Gastroesophageal sphincter (tissue), 4 donors: Measurements from ENCODE around the gene LTO1. TPM values are rescaled to one million over a fixed set of nuclear protein-coding genes. Genes with fewer than 3 reads are reported as not detected.

Experiments
- ATAC-seq: fragments of 150-250 bp; one replicate; pipeline ENCODE4 v1.9.1; 2016; ENCODE audit warnings: mild to moderate bottlenecking, moderate library complexity
- H3K27ac ChIP-seq, 4 donors: fragments of 200-600 bp; sonication (generic) in 3 of 4; 1 replicate in 3 of 4; 2 replicates in 1 of 4; pipeline ENCODE4 v1.5.1; 2016 to 2019
- H3K27me3 ChIP-seq: fragments of 200-600 bp; sonication (generic); one replicate; pipeline ENCODE4 v1.5.1; 2019
- H3K36me3 ChIP-seq, 2 donors: fragments of 200-600 bp; sonication (generic); one replicate each; pipeline ENCODE4 v1.5.1; 2019; ENCODE audit warnings: control low read depth in 1 of 2
- H3K4me1 ChIP-seq, 3 donors: fragments of 200-600 bp; sonication (generic); 1 replicate in 2 of 3; 2 replicates in 1 of 3; pipeline ENCODE4 v1.5.1; 2016 to 2019; ENCODE audit warnings: control low read depth in 2 of 3
- H3K4me3 ChIP-seq, 2 donors: fragments of 200-600 bp; sonication (generic); one replicate each; pipeline ENCODE4 v1.5.1; 2019; ENCODE audit warnings: mild to moderate bottlenecking in 1 of 2, moderate library complexity in 1 of 2
- H3K9me3 ChIP-seq, 3 donors: fragments of 200-600 bp; sonication (generic); one replicate each; pipeline ENCODE4 v1.5.1; 2017 to 2019; ENCODE audit warnings: control low read depth in 2 of 3
- CTCF ChIP-seq, 4 experiments: fragments of 200-600 bp in 2 of 4; fragments of 450-650 bp in 2 of 4; sonication (generic) in 1 of 4; IDR thresholded peaks; one replicate each; pipeline ENCODE4 v1.5.1; 2017 to 2019; ENCODE audit warnings: antibody characterized with exemption in 4 of 4, mild to moderate bottlenecking in 2 of 4, moderate library complexity in 2 of 4
- EP300 ChIP-seq: sonication (generic); formaldehyde crosslinking; IDR thresholded peaks from one replicate; pipeline ENCODE4 v1.6.1; 2017; ENCODE audit warnings: antibody characterized with exemption, mild to moderate bottlenecking
- POLR2A ChIP-seq, 2 donors: fragments of 450-650 bp; IDR thresholded peaks; one replicate each; pipeline ENCODE4 v1.6.1; 2017; ENCODE audit warnings: antibody characterized with exemption in 2 of 2, mild to moderate bottlenecking in 2 of 2, moderate library complexity in 1 of 2
- POLR2AphosphoS5 ChIP-seq: sonication (generic); formaldehyde crosslinking; IDR thresholded peaks from one replicate; pipeline ENCODE4 v1.6.1; 2017; ENCODE audit warnings: antibody characterized with exemption
- WGBS, 2 donors: methylation state at CpG; one replicate each; pipeline ENCODE4 v1.1.5; 2018; ENCODE audit warnings: low coverage in 1 of 2; 5-methylcytosine and 5-hydroxymethylcytosine counted together
- total RNA-seq, 4 donors: library from RNA; depleted of rRNA; stranded (reverse); fragments of >200 nt; gene quantifications; one replicate each; pipeline ENCODE4 v1.1.0, GENCODE V29; 2016

LTO1 gene
- total RNA-seq, 4 donors from 2014 or later: 13.7 to 34.4 (median 18.0) TPM

DNA sequence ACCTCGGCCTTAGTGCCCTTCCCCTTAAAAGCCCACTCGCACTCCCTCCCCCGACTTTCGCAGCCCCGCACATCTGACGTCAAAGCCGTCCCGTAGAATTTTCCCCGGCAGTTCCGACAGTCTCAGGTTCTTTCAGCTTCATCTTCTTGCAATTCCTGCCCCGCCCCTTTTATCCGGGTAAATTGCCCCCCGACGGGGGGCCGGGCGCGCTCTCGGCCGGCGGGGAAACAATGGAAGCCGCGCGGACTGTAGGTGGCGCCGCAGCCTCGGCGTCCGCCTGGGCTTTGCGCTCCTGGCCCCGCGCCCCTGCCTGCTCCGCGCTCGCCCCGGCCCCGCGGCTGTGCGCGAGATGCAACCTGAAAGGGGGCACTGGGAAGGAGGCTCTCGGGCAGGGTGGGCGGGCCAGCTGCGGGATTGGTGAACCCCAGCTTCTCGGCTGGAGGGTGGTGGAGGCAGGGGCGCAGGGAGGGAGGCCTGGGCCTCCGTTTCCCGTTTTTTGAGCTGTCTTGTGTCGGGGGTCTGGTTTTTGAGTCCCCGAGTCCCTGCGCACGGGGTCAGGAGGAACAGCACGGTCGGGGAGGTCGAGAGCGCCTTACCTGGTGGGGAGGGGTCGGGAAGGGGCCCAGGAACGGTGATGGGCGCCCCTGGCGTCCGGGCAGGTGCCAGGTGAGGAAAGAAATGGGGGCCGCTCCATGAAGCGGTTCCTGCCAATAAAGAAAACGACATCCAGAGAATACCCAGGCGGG is 29.5 kb upstream of the LTO1 start:
- peak overlapping the region in 1 of 2 donors; percentile 14 for H3K4me3 ChIP-seq
- H3K4me1 ChIP-seq: peaks cover 0 to 30% (median 11%) of the 10 kb centered on the region in 3 donors
- H3K9me3 ChIP-seq: no peaks in the 10 kb centered on the region
- TF ChIP-seq POLR2AphosphoS5 (no peak), POLR2A (IDR thresholded peaks at IDR 0.05) (no peak), EP300 (no peak), CTCF (IDR thresholded peaks at IDR 0.05) (peak in 1 of 4 experiments; percentile 53)
- 1% methylated on average over 10 to 12 of the region's 63 CpGs for WGBS, 2 donors
- no peak overlapping the region for H3K27ac ChIP-seq
- no peak for ATAC-seq
- peaks cover 90% of the 10 kb centered on the region for H3K27me3 ChIP-seq
- H3K36me3 ChIP-seq: no peaks in the 10 kb centered on the region

GRCh38 chr11:69703768-69704507 is 28.8 kb upstream of the LTO1 start, which contains the start of gene FGF19:
FGF19 (minus strand) TSS chr11:69704022; CDS start chr11:69703876, 146 bp downstream.
- 0 to 3% methylated on average over 6 to 8 of the region's 67 CpGs for whole genome bisulfite sequencing, 2 donors
- Histone ChIP-seq H3K27me3 (peaks cover 92% of the 10 kb centered on the region), H3K4me1 (peaks cover 0 to 30% (median 11%) of the 10 kb centered on the region in 3 donors), H3K4me3 (peak within 1 kb of the TSS in 1 of 2 donors; percentile 14), H3K27ac (no peak within 1 kb of the TSS), H3K9me3 (no peaks in the 10 kb centered on the region), H3K36me3 (no peaks in the 10 kb centered on the region)
- ATAC-seq: no peak
- TF ChIP-seq POLR2A (IDR thresholded peaks at IDR 0.05): no peak
- no peak for TF ChIP-seq POLR2AphosphoS5

DNA sequence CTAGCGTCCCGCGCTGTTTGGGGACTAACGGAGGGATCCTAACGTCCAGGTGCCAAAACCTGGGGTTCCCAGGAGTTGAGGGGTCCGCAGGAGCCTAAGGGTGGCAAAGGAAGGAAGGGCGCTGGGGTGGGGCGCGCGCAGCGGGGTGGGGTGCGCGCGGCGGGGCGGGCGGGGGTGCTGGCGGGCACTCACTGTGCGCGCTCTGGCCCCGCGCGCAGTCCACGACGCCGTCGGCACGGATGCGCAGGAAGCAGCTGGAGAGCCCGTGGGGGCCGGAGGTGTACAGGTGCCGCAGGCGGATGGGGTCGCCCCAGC is 28.3 kb upstream of the LTO1 start:
- ATAC-seq: no peak
- 0% methylated on average over 2 of the region's 34 CpGs; no CpG with 5 or more reads in 1 of the 2 donors for WGBS, 2 donors
- no peaks in the 10 kb centered on the region for H3K9me3 ChIP-seq
- TF ChIP-seq POLR2AphosphoS5: no peak
- TF ChIP-seq POLR2A (IDR thresholded peaks at IDR 0.05): no peak
- no peak for TF ChIP-seq EP300
- no peak for TF ChIP-seq CTCF (IDR thresholded peaks at IDR 0.05)
- H3K27me3 ChIP-seq: peaks cover 92% of the 10 kb centered on the region
- no peak overlapping the region for H3K4me3 ChIP-seq
- no peak overlapping the region for H3K27ac ChIP-seq
- no peaks in the 10 kb centered on the region for H3K36me3 ChIP-seq
- peaks cover 0 to 30% (median 11%) of the 10 kb centered on the region in 3 donors for H3K4me1 ChIP-seq

DNA sequence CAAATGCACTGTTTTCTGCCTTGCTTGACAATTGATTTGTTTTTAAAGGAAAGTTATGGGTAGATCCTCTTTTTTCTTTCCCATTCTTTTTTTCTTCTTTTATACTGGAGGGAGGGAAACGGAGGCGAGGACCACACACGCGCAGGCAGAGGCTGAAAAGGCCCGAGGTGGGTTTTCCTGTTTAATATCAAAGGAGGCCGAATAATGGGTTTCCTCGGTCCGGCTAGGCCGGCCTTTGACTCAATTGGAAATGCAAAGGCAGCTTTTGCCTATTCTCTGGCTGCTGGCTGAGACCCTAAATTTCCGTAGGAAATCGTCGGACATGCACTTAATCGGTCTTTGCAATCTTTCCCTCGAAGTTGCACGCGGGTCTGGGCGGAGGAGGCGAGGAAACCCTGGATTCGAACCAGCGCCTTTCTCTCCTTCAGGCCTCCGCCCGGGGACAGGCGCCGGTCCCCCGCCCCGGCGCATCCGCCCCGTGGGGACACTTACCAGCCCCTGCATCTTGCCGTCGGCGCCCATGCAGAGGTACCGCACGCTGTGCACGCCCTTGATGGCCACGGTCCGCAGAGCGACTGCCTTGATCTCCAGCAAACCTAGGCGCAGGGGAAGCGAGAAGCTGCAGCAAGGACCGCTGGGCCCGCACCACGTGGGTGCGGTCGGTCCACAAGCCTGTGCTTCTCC is 27.8 kb upstream of the LTO1 start:
- 19 to 25% methylated on average over 9 to 10 of the region's 45 CpGs for WGBS, 2 donors
- ATAC-seq: no peak
- Histone ChIP-seq H3K4me3 (no peak overlapping the region), H3K27ac (no peak overlapping the region), H3K27me3 (peaks cover 95% of the 10 kb centered on the region), H3K4me1 (peaks cover 0 to 30% (median 11%) of the 10 kb centered on the region in 3 donors), H3K36me3 (no peaks in the 10 kb centered on the region), H3K9me3 (no peaks in the 10 kb centered on the region)
- TF ChIP-seq CTCF (IDR thresholded peaks at IDR 0.05) (no peak), POLR2A (IDR thresholded peaks at IDR 0.05) (no peak), POLR2AphosphoS5 (no peak), EP300 (no peak)

DNA sequence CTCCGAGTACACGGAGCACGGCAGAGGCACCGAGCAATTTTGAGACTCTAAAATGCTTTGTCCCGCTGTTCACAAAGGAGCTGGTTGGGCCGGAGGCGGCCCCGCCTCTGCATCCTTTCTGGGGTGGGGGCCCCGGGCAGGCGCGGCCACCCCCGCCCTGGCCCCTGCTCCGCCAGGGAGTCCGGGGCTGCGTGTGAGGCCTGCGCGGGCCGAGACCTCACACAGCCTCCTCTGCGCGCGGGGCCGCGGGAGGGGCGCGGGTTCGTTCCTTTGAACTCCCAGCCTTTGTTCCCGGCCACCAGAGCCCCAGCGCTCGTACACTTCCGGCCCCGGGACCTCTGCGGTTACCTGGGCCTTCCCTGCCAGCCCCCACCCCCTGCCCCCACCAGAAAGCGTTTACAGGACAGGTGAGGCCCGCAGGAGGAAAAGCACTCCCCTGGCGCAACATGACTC is 27.1 kb upstream of the LTO1 start:
- Histone ChIP-seq H3K36me3 (no peaks in the 10 kb centered on the region), H3K9me3 (no peaks in the 10 kb centered on the region), H3K27ac (no peak overlapping the region), H3K27me3 (peaks cover 97% of the 10 kb centered on the region), H3K4me1 (peaks cover 0 to 30% (median 11%) of the 10 kb centered on the region in 3 donors), H3K4me3 (no peak overlapping the region)
- TF ChIP-seq EP300 (no peak), POLR2AphosphoS5 (no peak), CTCF (IDR thresholded peaks at IDR 0.05) (no peak), POLR2A (IDR thresholded peaks at IDR 0.05) (no peak)
- WGBS, 2 donors: 5 to 10% methylated on average over 2 to 6 of the region's 35 CpGs
- no peak for ATAC-seq
